SK-N-SH (cell line): ENCODE data around the gene RAD54L2. TPM values are rescaled to one million over a fixed set of nuclear protein-coding genes. Genes with fewer than 3 reads are reported as not detected.

Experiments used
- CTCF ChIA-PET: fragments of 300-600, 350-600 bp; formaldehyde crosslinking; extraction: SDS; loops from one replicate; lab custom pipeline; 2021; lab: Yijun Ruan, JAX
- POLR2A ChIA-PET: fragments of 350-600 bp; sonication (Branson Sonifier 250); formaldehyde crosslinking; extraction: SDS; loops from one replicate; lab custom pipeline; 2020; ENCODE audit warnings: antibody characterized with exemption, inconsistent platforms; lab: Yijun Ruan, JAX
- DNase-seq: peaks from one replicate; pipeline ENCODE4 v3.0.0; 2012
- H2AFZ ChIP-seq: fragments of 200-600 bp; sonication (generic); 2 replicates; pipeline ENCODE4 v1.8.1; 2016; ENCODE audit warnings: antibody characterized with exemption, mild to moderate bottlenecking, low read depth
- H3F3A ChIP-seq: fragments of 200-600 bp; sonication (generic); replicated peaks from 2 replicates; pipeline ENCODE3; 2016; ENCODE audit warnings: antibody characterized with exemption, mild to moderate bottlenecking; ENCODE audit not compliant: insufficient read depth
- H3K27ac ChIP-seq, 2 experiments: fragments of 200-500 bp in 1 of 2; fragments of 200-600 bp in 1 of 2; sonication (Bioruptor generic) in 1 of 2; sonication (generic), shearing (Covaris generic) in 1 of 2; 2 replicates each; pipeline versions ENCODE4 v1.5.1 to v1.6.1; 2014 to 2016; ENCODE audit warnings: low read depth in 2 of 2, inconsistent platforms in 1 of 2, low read length in 1 of 2, mild to moderate bottlenecking in 1 of 2, mixed read lengths in 1 of 2
- H3K27me3 ChIP-seq: fragments of 200-600 bp; sonication (generic), shearing (Covaris generic); 2 replicates; pipeline ENCODE4 v1.6.1; 2016; ENCODE audit warnings: mixed run types; ENCODE audit not compliant: insufficient read depth
- H3K36me3 ChIP-seq, 2 experiments: fragments of 200-500 bp in 1 of 2; fragments of 200-600 bp in 1 of 2; sonication (Bioruptor generic) in 1 of 2; sonication (generic) in 1 of 2; replicated peaks in 1 of 2; 2 replicates each; pipeline versions ENCODE3 to v1.5.1; 2014 to 2016; ENCODE audit warnings: low read length in 1 of 2, mild to moderate bottlenecking in 1 of 2; ENCODE audit not compliant: insufficient read depth in 2 of 2, control insufficient read depth in 1 of 2
- H3K4me1 ChIP-seq, 2 experiments: fragments of 200-500 bp in 1 of 2; fragments of 200-600 bp in 1 of 2; sonication (Bioruptor generic) in 1 of 2; sonication (generic), shearing (Covaris generic) in 1 of 2; 2 replicates each; pipeline versions ENCODE4 v1.5.1 to v1.6.1; 2014 to 2016; ENCODE audit warnings: low read depth in 1 of 2, low read length in 1 of 2, mixed run types in 1 of 2; ENCODE audit not compliant: insufficient read depth in 2 of 2, control insufficient read depth in 1 of 2
- H3K4me2 ChIP-seq: fragments of 200-600 bp; sonication (generic), shearing (Covaris generic); 2 replicates; pipeline ENCODE4 v1.6.1; 2017; ENCODE audit warnings: mixed run types
- H3K4me3 ChIP-seq, 2 experiments: fragments of 200-500 bp in 1 of 2; fragments of 200-600 bp in 1 of 2; sonication (Bioruptor generic) in 1 of 2; sonication (generic), shearing (Covaris generic) in 1 of 2; 2 replicates each; pipeline versions ENCODE4 v1.5.1 to v1.8.1; 2014 to 2016; ENCODE audit warnings: low read depth in 2 of 2, inconsistent platforms in 1 of 2, low read length in 1 of 2, mild to moderate bottlenecking in 1 of 2, mixed read lengths in 1 of 2, moderate library complexity in 1 of 2
- H3K79me2 ChIP-seq: fragments of 200-600 bp; sonication (generic); 2 replicates; pipeline ENCODE4 v1.8.1; 2017; ENCODE audit warnings: mild to moderate bottlenecking; ENCODE audit not compliant: insufficient read depth
- H3K9ac ChIP-seq: fragments of 200-600 bp; sonication (generic); 2 replicates; pipeline ENCODE4 v1.6.1; 2017; ENCODE audit warnings: mixed run types
- H3K9me2 ChIP-seq: fragments of 200-600 bp; sonication (generic); 2 replicates; pipeline ENCODE4 v1.6.1; 2017; ENCODE audit warnings: mixed run types
- H3K9me3 ChIP-seq: fragments of 200-600 bp; sonication (generic); 2 replicates; pipeline ENCODE4 v1.6.1; 2017; ENCODE audit warnings: mixed run types, mild to moderate bottlenecking, moderate library complexity
- H4K20me1 ChIP-seq: fragments of 200-600 bp; sonication (generic); 2 replicates; pipeline ENCODE4 v1.6.1; 2017; ENCODE audit warnings: mild to moderate bottlenecking, mixed run types; ENCODE audit not compliant: insufficient read depth
- CHD2 ChIP-seq: fragments of 150-350 bp; IDR thresholded peaks from 2 replicates; pipeline ENCODE4 v1.6.1; 2018; ENCODE audit warnings: low read length; ENCODE audit not compliant: partially characterized antibody
- ELF1 ChIP-seq: IDR thresholded peaks from 2 replicates; pipeline ENCODE4 v1.4.0; 2012
- EZH2phosphoT487 ChIP-seq: fragments of 200-600 bp; sonication (generic); IDR thresholded peaks from 2 replicates; pipeline ENCODE4 v1.6.1; 2017; ENCODE audit warnings: low read depth, mixed run types, mild to moderate bottlenecking, antibody characterized with exemption, moderate library complexity, borderline replicate concordance
- FOXM1 ChIP-seq: IDR thresholded peaks from 2 replicates; pipeline ENCODE4 v1.4.0; 2012; ENCODE audit warnings: low read depth, mild to moderate bottlenecking
- GATA2 ChIP-seq: sonication (generic); formaldehyde crosslinking; IDR thresholded peaks from 2 replicates; pipeline ENCODE4 v1.5.0; 2020; ENCODE audit warnings: mild to moderate bottlenecking, missing genetic modification reagents
- IRF3 ChIP-seq: fragments of 150-350 bp; IDR thresholded peaks from 2 replicates; pipeline ENCODE4 v1.6.1; 2016; ENCODE audit warnings: mild to moderate bottlenecking, low read depth, low read length
- JUND ChIP-seq: IDR thresholded peaks from 2 replicates; pipeline ENCODE4 v1.4.0; 2012
- MAX ChIP-seq: IDR thresholded peaks from 2 replicates; pipeline ENCODE4 v1.4.0; 2012; ENCODE audit warnings: low read depth
- MEF2A ChIP-seq: IDR thresholded peaks from 2 replicates; pipeline ENCODE4 v1.4.0; 2012; ENCODE audit warnings: low read depth, borderline replicate concordance
- NRF1 ChIP-seq: IDR thresholded peaks from 2 replicates; pipeline ENCODE4 v1.6.1; 2012; ENCODE audit warnings: low read depth, mild to moderate bottlenecking, low read length
- PBX3 ChIP-seq: IDR thresholded peaks from 2 replicates; pipeline ENCODE4; 2012
- RAD21 ChIP-seq: IDR thresholded peaks from 2 replicates; pipeline ENCODE4 v1.6.1; 2012; ENCODE audit warnings: mild to moderate bottlenecking, low read length
- RCOR1 ChIP-seq: fragments of 150-350 bp; IDR thresholded peaks from 2 replicates; pipeline ENCODE4 v1.6.1; 2017; ENCODE audit warnings: antibody characterized with exemption, low read length
- RFX5 ChIP-seq: IDR thresholded peaks from 2 replicates; pipeline ENCODE4 v1.6.1; 2012; ENCODE audit warnings: mild to moderate bottlenecking, improper control_type of control experiment, low read length
- SIN3A ChIP-seq: IDR thresholded peaks from 2 replicates; pipeline ENCODE4 v1.6.1; 2012; ENCODE audit warnings: low read depth, mild to moderate bottlenecking, low read length, moderate library complexity, borderline replicate concordance
- SMC3 ChIP-seq: IDR thresholded peaks from 2 replicates; pipeline ENCODE4 v1.6.1; 2012; ENCODE audit warnings: low read depth, low read length, improper control_type of control experiment
- TEAD4 ChIP-seq: IDR thresholded peaks from 2 replicates; pipeline ENCODE4 v1.4.0; 2012; ENCODE audit warnings: mild to moderate bottlenecking, borderline replicate concordance; ENCODE audit not compliant: insufficient read depth
- YY1 ChIP-seq: IDR thresholded peaks from 2 replicates; pipeline ENCODE4 v1.4.0; 2012; ENCODE audit warnings: low read depth, mild to moderate bottlenecking
- WGBS: methylation state at CpG from one replicate; pipeline ENCODE4 v1.1.6; 2017; ENCODE audit warnings: low lambda C conversion rate; 5-methylcytosine and 5-hydroxymethylcytosine counted together
- polyA plus RNA-seq, 3 experiments: library from polyadenylated mRNA; depleted of rRNA; stranded (reverse); fragments of >200 nt; gene quantifications; 2 replicates each; pipeline ENCODE4 v1.2.3, GENCODE V29; 2012
- TF ChIP-seq, protein P1 (sequence below): IDR thresholded peaks from 2 replicates; pipeline ENCODE4 v1.6.1; 2012; ENCODE audit warnings: mild to moderate bottlenecking, low read depth, low read length, moderate library complexity
- TF ChIP-seq, protein P2 (sequence below): IDR thresholded peaks from 2 replicates; pipeline ENCODE4 v1.4.0; 2012; ENCODE audit warnings: low read depth, borderline replicate concordance

RAD54L2 gene
- polyA plus RNA-seq, 1 of the 3 experiments (the other 2 are of a cell fraction), result 3.6 TPM

GRCh38 chr3:51550080-51550819, 11.7 kb downstream of the RAD54L2 start:
- Histone ChIP-seq H3K36me3 (peaks cover 0 to 9% of the 10 kb centered on the region in 2 experiments), H3K79me2 (peaks cover 80% of the 10 kb centered on the region), H3F3A (peaks cover 6% of the 10 kb centered on the region), H2AFZ (no peak overlapping the region), H3K4me2 (no peak overlapping the region), H3K9me3 (no peaks in the 10 kb centered on the region), H4K20me1 (no peaks in the 10 kb centered on the region), H3K4me1 (no peaks in the 10 kb centered on the region), H3K9ac (no peak overlapping the region), H3K4me3 (no peak overlapping the region), H3K27me3 (no peaks in the 10 kb centered on the region), H3K27ac (no peak overlapping the region), H3K9me2 (no peaks in the 10 kb centered on the region)
- TF ChIP-seq MEF2A (no peak), MAX (no peak), IRF3 (no peak), GATA2 (CRISPR knock-in tag) (no peak), SIN3A (no peak), NRF1 (no peak), JUND (no peak), RCOR1 (no peak), TEAD4 (no peak), RFX5 (no peak), SMC3 (no peak)
- CTCF ChIA-PET, result interaction anchor here (0.8 kb wide), 1 partner anchor 10 kb away, joined by 3 read pairs; no protein-coding TSS in a partner anchor
- 99% methylated on average over 7 of the region's 8 CpGs for WGBS
- no peak for DNase-seq
- POLR2A ChIA-PET, result no interaction called here

DNA sequence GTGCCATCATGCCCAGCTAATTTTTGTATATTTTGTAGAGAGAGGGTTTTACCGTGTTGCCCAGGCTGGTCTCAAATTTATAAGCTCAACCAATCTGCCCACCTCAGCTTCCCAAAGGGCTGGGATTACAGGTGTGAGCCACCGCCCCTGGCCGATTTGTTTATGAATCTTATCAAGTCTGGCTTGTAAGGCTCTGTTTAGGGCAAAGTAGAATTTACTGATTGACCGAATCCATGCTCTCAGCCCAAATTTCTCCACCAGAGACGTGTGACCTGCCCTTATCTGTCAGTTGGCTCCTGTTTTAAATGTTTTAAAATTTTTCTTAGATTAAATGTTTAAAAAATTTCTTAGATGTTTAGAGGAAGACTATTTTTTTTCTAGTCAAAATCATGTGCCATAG, 19.5 kb downstream of the RAD54L2 start:
- H3K27me3 ChIP-seq, result no peaks in the 10 kb centered on the region
- H2AFZ ChIP-seq, result no peak overlapping the region
- no peaks in the 10 kb centered on the region for H3K9me2 ChIP-seq
- peaks cover 51% of the 10 kb centered on the region for H3K79me2 ChIP-seq
- H3K9me3 ChIP-seq, result no peaks in the 10 kb centered on the region
- DNase-seq, result no peak
- POLR2A ChIA-PET, result interaction anchor here (0.9 kb wide), 1 partner anchor 12 kb away, joined by 5 read pairs; no protein-coding TSS in a partner anchor
- CTCF ChIA-PET, result interaction anchor here (0.6 to 1.6 kb wide), 2 partner anchors 124 to 1169 kb away, joined by 3 to 4 read pairs; no protein-coding TSS in a partner anchor
- peaks cover 15% of the 10 kb centered on the region for H4K20me1 ChIP-seq
- WGBS, result 86% methylated on average over 5 of the region's 5 CpGs
- H3K4me3 ChIP-seq, result no peak overlapping the region
- peaks cover 8% of the 10 kb centered on the region for H3F3A ChIP-seq
- peaks cover 6 to 7% of the 10 kb centered on the region in 2 experiments; a peak in 2 of 4 replicates for H3K4me1 ChIP-seq
- no peak overlapping the region for H3K27ac ChIP-seq
- no peak overlapping the region for H3K9ac ChIP-seq
- H3K4me2 ChIP-seq, result no peak overlapping the region
- peaks cover 0 to 13% of the 10 kb centered on the region in 2 experiments for H3K36me3 ChIP-seq
- no peak for TF ChIP-seq PBX3
- TF ChIP-seq CHD2, result no peak
- TF ChIP-seq ELF1, result no peak
- no peak for TF ChIP-seq RAD21
- no peak for TF ChIP-seq YY1
- TF ChIP-seq SIN3A, result no peak
- TF ChIP-seq FOXM1, result no peak
- TF ChIP-seq, protein P1, sequence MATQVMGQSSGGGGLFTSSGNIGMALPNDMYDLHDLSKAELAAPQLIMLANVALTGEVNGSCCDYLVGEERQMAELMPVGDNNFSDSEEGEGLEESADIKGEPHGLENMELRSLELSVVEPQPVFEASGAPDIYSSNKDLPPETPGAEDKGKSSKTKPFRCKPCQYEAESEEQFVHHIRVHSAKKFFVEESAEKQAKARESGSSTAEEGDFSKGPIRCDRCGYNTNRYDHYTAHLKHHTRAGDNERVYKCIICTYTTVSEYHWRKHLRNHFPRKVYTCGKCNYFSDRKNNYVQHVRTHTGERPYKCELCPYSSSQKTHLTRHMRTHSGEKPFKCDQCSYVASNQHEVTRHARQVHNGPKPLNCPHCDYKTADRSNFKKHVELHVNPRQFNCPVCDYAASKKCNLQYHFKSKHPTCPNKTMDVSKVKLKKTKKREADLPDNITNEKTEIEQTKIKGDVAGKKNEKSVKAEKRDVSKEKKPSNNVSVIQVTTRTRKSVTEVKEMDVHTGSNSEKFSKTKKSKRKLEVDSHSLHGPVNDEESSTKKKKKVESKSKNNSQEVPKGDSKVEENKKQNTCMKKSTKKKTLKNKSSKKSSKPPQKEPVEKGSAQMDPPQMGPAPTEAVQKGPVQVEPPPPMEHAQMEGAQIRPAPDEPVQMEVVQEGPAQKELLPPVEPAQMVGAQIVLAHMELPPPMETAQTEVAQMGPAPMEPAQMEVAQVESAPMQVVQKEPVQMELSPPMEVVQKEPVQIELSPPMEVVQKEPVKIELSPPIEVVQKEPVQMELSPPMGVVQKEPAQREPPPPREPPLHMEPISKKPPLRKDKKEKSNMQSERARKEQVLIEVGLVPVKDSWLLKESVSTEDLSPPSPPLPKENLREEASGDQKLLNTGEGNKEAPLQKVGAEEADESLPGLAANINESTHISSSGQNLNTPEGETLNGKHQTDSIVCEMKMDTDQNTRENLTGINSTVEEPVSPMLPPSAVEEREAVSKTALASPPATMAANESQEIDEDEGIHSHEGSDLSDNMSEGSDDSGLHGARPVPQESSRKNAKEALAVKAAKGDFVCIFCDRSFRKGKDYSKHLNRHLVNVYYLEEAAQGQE, result no peak
- no peak for TF ChIP-seq EZH2phosphoT487
- TF ChIP-seq, protein P2, sequence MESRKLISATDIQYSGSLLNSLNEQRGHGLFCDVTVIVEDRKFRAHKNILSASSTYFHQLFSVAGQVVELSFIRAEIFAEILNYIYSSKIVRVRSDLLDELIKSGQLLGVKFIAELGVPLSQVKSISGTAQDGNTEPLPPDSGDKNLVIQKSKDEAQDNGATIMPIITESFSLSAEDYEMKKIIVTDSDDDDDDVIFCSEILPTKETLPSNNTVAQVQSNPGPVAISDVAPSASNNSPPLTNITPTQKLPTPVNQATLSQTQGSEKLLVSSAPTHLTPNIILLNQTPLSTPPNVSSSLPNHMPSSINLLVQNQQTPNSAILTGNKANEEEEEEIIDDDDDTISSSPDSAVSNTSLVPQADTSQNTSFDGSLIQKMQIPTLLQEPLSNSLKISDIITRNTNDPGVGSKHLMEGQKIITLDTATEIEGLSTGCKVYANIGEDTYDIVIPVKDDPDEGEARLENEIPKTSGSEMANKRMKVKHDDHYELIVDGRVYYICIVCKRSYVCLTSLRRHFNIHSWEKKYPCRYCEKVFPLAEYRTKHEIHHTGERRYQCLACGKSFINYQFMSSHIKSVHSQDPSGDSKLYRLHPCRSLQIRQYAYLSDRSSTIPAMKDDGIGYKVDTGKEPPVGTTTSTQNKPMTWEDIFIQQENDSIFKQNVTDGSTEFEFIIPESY, result no peak
